ENCODE results near the gene SH3BP4.

Gene SH3BP4

GRCh38 chr2:234996069-234996940 lies 44.5 kb downstream of the SH3BP4 start:
- in situ Hi-C loops (cut with MboI; ENCODE audit: low sequenced_read_pairs): no loop called here

- in situ Hi-C loops (cut with MboI; ENCODE audit: low sequenced_read_pairs): no loop called here
Observed at GRCh38 chr2:234996941-234997270, 45.1 kb downstream of the SH3BP4 start.

GRCh38 chr2:234997389-234997788 lies 45.6 kb downstream of the SH3BP4 start:
- in situ Hi-C loops (cut with MboI; ENCODE audit: low sequenced_read_pairs): no loop called here

GRCh38 chr2:234998404-234999211 lies 46.8 kb downstream of the SH3BP4 start:
- in situ Hi-C loops (cut with MboI; ENCODE audit: low sequenced_read_pairs): no loop called here

GRCh38 chr2:234999740-235000425 lies 48.1 kb downstream of the SH3BP4 start:
- in situ Hi-C loops (cut with MboI; ENCODE audit: low sequenced_read_pairs): no loop called here

GRCh38 chr2:235000426-235001236 lies 48.8 kb downstream of the SH3BP4 start:
- in situ Hi-C loops (cut with MboI; ENCODE audit: low sequenced_read_pairs): no loop called here

- in situ Hi-C loops (cut with MboI; ENCODE audit: low sequenced_read_pairs): no loop called here
Observed at GRCh38 chr2:235001237-235002133, 49.7 kb downstream of the SH3BP4 start.

- in situ Hi-C loops (cut with MboI; ENCODE audit: low sequenced_read_pairs): no loop called here
Observed at GRCh38 chr2:235002198-235003095, 50.6 kb downstream of the SH3BP4 start.

- in situ Hi-C loops (cut with MboI; ENCODE audit: low sequenced_read_pairs): no loop called here
Observed at GRCh38 chr2:235003096-235003775, 51.4 kb downstream of the SH3BP4 start.

GRCh38 chr2:235004329-235004903 lies 52.6 kb downstream of the SH3BP4 start:
- in situ Hi-C loops (cut with MboI; ENCODE audit: low sequenced_read_pairs): no loop called here

GRCh38 chr2:235005023-235005422 lies 53.2 kb downstream of the SH3BP4 start:
- in situ Hi-C loops (cut with MboI; ENCODE audit: low sequenced_read_pairs): no loop called here

- in situ Hi-C loops (cut with MboI; ENCODE audit: low sequenced_read_pairs): no loop called here
Observed at GRCh38 chr2:235005603-235006259, 53.9 kb downstream of the SH3BP4 start.

- in situ Hi-C loops (cut with MboI; ENCODE audit: low sequenced_read_pairs): no loop called here
Observed at GRCh38 chr2:235006461-235006860, 54.6 kb downstream of the SH3BP4 start.

GRCh38 chr2:235006986-235007385 lies 55.2 kb downstream of the SH3BP4 start:
- in situ Hi-C loops (cut with MboI; ENCODE audit: low sequenced_read_pairs): no loop called here

GRCh38 chr2:235007664-235008457 lies 56.0 kb downstream of the SH3BP4 start:
- in situ Hi-C loops (cut with MboI; ENCODE audit: low sequenced_read_pairs): no loop called here

GRCh38 chr2:235008584-235009044 lies 56.8 kb downstream of the SH3BP4 start:
- in situ Hi-C loops (cut with MboI; ENCODE audit: low sequenced_read_pairs): no loop called here
